CD4-positive, alpha-beta T cell treated with Interleukin-6 at 100 ng/mL for 8 hours (primary cell): Measurements from ENCODE around the gene AOX1.
"Not testable (repeated sequence)": the region's sequence is repeated elsewhere in the genome, so short reads cannot be mapped to it uniquely, and the experiment has no call there.

Experiments
- DNase-seq: peaks from one replicate; pipeline ENCODE4 v3.0.0-alpha.2; 2020; ENCODE audit warnings: mixed read lengths, low spot score

AOX1 gene

GRCh38 chr2:200702646-200703118 lies 116.9 kb downstream of the AOX1 start:
- DNase-seq = peak; percentile 10

- no peak for DNase-seq
These were observed 117.5 kb downstream of the AOX1 start for GRCh38 chr2:200703127-200703925.

DNA sequence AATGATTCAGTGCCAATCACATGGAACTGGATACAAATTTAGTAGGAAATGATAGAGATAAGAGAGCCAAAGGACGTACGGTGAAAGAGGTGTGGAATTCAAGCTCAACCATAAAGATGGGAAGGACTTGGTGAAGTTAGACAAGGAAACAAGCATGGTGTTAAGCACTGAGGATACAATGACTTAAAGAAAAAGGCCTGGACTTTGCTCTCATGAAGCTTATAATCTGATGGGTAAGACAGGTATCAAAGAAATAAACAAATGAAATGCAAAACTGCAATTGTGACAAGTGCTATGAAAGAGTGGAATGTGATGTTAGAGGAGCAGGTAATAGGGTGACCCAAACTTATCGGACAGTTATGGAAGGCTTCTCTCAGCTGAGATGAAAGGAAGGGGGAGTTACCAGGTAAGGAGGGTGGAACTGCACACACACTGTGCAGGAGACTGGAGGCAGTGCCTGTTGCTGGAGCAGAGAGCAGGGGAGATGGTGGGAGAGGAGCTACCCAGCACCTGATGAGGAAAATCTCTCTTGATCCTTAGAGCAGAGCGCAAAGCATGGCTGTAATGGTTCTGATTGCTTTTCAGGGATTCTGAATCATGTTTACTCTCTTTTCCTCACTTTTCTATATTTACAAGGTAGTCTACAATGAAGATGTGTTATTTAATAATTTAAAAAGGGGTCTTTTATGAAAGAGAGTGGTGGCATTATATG lies 118.3 kb downstream of the AOX1 start:
- DNase-seq = no peak

DNA sequence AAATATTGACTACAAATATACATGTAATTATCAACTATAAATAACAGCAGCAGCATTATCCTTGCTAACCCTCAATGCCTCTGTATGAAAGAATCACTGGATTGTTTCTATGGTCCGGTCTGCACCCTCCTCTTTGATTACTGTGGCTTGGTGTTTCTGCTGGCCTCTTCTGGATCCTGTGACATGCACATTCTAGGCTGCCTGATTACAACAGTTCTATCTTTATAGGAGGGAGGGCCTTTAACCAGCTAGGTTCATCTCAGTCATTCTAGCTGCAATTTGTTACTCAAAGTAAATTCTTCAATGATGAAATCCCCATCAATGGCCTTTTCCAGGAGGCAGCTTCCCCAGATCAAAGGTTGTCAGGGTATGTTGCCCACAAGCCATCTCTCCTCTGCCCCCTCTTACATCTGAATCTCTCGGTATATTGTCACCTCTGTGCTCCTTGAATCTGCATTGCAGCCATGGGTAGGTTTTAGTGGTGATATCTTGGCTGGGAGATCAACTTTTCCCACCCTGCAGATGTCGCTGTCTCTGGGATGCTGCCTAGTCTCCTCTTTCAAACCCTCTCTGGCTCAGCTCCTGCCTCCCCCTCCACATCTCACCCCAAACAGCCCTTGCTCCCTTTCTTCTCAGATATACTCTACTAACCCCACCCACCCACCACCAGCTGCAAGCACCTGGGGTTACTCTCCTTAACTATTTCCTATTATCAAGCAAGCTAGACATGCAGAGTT lies 119.7 kb downstream of the AOX1 start:
- no peak for DNase-seq

DNA sequence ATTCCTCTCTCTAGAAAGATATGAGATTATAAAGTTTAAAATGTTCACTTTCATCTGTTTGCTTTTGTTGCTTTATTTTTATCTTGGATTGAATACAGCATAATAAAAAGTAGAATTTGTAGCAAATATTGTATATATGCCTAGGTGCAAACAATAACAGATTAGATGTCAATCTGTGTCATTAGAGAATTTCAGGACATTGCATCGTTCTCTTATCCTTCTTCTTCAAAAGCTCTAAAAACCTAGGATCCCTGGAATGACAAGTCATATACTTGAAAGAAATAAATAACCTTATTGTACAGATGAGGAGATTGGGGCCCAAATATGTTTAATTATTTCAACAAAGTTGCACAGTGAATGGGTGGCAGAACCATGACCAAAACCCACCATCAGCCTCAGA lies 123.1 kb downstream of the AOX1 start:
- DNase-seq = no peak

DNA sequence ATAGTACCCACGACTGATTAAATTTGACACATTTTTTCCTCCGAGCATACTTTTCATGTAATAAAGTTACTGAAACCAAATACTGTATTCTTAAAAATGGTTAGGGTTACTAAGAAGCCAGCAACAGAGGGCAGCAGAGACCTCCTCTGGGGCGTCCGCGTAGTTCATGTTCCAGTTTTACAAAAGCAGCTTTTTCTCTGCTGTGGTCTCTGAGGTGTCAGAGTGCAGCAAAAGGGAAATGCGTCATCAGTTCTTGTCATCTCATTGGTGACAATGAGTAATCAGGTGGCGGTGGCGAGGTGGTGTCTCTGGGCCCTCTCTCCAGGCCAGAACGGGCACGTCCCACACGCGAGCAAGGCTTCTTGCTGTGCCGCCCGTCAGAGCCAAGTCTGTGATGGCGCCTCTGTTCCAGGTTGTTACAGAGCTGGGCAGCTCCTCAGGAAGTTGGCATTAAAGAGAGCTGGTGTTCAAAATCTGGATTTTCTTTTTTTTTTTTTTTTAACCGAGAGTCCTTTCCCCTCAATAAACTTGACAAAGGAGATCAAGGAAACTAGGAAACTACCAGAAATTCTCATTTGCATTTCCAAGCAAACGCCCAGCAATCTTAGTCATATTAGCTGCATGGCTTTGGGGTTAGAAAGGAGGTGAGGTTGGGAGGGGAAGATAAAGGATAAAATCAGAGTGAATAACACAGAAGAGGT lies 127.3 kb downstream of the AOX1 start:
- DNase-seq = peak; percentile 96

GRCh38 chr2:200713704-200714064 lies 127.9 kb downstream of the AOX1 start:
- no peak for DNase-seq

DNA sequence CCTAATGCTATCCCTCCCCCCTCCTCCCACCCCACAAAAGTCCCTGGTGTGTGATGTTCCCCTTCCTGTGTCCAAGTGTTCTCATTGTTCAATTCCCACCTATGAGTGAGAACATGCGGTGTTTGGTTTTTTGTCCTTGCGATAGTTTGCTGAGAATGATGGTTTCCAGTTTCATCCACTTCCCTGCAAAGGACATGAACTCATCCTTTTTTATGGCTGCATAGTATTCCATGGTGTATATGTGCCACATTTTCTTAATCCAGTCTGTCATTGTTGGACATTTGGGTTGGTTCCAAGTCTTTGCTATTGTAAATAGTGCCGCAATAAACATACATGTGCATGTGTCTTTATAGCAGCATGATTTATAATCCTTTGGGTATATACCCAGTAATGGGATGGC lies 129.2 kb downstream of the AOX1 start:
- DNase-seq = not testable (repeated sequence)

DNA sequence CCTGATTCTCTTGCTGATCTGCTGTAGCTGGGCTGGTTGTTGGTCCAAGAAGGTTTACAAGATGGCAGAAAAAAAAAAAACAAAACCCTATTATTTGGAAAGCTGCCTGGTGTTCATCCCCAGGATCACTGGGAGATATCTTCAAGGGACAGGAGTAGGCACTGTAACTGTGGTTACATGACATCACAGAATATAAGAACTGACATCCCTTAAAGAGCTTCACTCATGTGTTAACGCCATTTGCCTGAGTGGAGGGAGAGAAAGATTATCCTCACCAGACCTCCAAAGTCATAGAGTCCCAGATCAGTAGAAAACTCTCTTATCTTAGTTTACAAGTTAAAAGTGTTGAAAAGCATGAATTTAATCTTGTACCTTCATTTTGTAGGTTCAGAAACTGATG lies 130.6 kb downstream of the AOX1 start:
- no peak for DNase-seq
